NCI-H146 (cell line): ENCODE results near the gene SLC38A3.

Source experiments
- DNase-seq: peaks from one replicate; lab custom pipeline; 2025; lab: John Stamatoyannopoulos, UW

SLC38A3 gene

GRCh38 chr3:50267280-50267913 lies 62.3 kb downstream of the SLC38A3 start:
- DNase-seq, result peak; percentile 53

GRCh38 chr3:50268276-50268675 lies 63.2 kb downstream of the SLC38A3 start:
- no peak for DNase-seq

DNA sequence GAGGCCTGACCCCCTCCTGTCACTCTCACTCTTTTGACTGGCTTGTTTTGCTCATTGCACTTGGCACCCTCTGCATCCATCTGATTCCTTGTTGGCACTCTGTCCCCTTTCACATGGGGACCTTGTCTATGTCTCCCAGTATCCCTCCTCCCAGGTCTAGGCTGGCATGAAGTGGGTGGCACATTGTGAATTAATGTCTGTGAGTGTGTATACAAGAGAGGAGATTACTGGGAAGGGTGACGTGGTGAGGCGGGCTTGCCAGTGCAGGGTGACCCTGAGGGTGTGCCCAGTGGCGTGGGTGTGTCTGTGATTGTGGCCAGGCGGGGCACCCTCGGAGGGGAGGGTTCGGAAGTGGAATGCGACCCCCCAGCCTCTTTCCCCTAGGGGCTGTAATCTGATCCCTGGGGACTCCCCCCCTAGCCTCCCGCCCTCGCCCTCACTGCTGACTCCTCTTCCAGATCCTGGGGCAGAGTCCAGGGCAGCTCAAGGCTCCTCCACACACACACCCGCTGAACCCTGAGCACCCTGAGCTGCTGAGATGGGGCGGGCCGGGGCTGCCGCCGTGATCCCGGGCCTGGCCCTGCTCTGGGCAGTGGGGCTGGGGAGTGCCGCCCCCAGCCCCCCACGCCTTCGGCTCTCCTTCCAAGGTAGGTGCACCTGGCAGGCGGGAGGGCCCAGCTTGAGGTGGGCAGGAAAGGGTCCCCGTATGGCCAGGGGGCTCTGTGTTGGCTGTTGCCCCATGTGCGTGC lies 63.8 kb downstream of the SLC38A3 start, which contains the start of gene SEMA3B:
Gene SEMA3B (plus strand): TSS at position 445 of the 749 bp plus-strand sequence. CDS start 94 bp downstream, at position 539.
- DNase-seq, result no peak

DNA sequence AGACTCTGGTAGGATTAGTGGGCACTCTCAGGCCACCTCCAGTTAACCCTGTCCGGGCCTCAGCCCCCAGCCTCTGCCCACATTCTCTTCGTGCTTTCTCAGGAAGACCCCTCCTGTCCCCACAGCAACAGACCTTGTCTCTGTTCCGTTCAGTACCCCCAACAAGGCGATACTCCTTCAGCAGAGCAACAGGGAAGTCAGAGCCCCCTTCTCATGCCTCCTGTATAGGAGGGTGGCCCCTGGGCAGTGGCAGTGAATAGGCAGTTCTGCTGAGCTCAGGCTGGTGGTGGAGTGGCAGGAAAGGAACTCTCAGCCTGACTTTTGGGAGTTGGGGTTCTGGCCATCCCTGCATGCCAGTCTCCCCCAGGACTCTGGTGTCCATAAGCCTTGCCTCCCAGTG lies 64.4 kb downstream of the SLC38A3 start:
- no peak for DNase-seq

DNA sequence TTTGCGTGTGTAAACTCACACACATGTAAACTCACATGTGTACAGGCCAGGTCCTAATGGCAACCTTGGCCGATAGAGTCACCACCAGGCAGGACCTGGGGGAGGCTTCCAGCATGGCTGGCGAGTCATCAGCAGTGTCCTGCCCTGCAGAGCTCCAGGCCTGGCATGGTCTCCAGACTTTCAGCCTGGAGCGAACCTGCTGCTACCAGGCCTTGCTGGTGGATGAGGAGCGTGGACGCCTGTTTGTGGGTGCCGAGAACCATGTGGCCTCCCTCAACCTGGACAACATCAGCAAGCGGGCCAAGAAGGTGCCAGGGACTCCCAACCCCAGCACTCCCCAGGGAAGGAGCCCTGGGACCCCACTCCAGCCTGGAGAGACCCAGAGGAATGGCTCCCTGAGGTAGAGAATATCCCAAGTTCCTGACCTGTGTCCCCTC lies 64.9 kb downstream of the SLC38A3 start:
- no peak for DNase-seq

GRCh38 chr3:50270422-50271224 lies 65.6 kb downstream of the SLC38A3 start:
- DNase-seq, result no peak
